MM.1S (cell line): ENCODE results near the gene EYA2.

Experiments
- CTCF ChIP-seq: fragments of 300-600 bp; sonication (generic); IDR thresholded peaks from 2 replicates; pipeline ENCODE4 v1.5.1; 2016; ENCODE audit warnings: antibody characterized with exemption, low read length, mixed read lengths
- EZH2phosphoT487 ChIP-seq: fragments of 300-600 bp; sonication (generic); IDR thresholded peaks from 2 replicates; pipeline ENCODE4 v1.6.1; 2018; ENCODE audit warnings: antibody characterized with exemption, low read length

DNA sequence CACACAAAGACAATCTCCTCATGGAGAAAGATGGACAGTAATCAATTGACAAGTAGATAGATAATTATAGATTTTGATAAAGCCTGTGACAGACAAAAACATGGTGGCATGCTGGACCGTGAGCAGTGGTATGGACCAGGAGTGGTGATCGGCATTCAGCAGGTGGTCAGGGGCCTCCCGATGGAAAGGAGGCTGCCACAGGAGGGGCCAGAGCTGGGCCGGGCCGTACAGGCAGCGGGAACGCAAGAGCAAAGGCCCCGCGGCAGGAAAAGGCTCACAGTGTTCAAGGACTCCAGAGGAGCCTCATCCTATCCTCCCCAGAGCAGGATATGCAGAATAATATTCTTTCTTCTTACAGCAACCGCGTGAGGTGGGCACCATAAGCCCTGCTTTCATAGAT lies 123.7 kb downstream of the EYA2 start:
- TF ChIP-seq CTCF (no peak), EZH2phosphoT487 (no peak)
